Skeletal muscle satellite cell (primary cell): ENCODE results near the gene HIVEP3.

Experiments used
- H3K27me3 ChIP-seq: 2 replicates; pipeline ENCODE4 v1.7.0; 2013; ENCODE audit warnings: low read length; ENCODE audit not compliant: control insufficient read depth, insufficient read depth
- H3K36me3 ChIP-seq: 2 replicates; pipeline ENCODE4 v1.7.0; 2013; ENCODE audit warnings: mild to moderate bottlenecking, control low read depth, low read length; ENCODE audit not compliant: insufficient read depth
- H3K4me1 ChIP-seq: 2 replicates; pipeline ENCODE4 v1.7.0; 2013; ENCODE audit warnings: low read length; ENCODE audit not compliant: control insufficient read depth, insufficient read depth
- H3K4me2 ChIP-seq: 2 replicates; pipeline ENCODE4 v1.7.0; 2013; ENCODE audit warnings: mild to moderate bottlenecking, low read length
- H3K4me3 ChIP-seq: 2 replicates; pipeline ENCODE4 v1.7.0; 2013; ENCODE audit warnings: low read length
- H3K9ac ChIP-seq: 2 replicates; pipeline ENCODE4 v1.7.0; 2013; ENCODE audit warnings: mild to moderate bottlenecking, low read depth, low read length, moderate library complexity
- H3K9me3 ChIP-seq: replicated peaks from 2 replicates; pipeline ENCODE4 v1.7.0; 2013; ENCODE audit warnings: mild to moderate bottlenecking, control low read depth, low read length

Gene HIVEP3

GRCh38 chr1:41473738-41474362 is 444.9 kb downstream of the HIVEP3 start:
- H3K4me2 ChIP-seq, result no peak overlapping the region
- H3K9me3 ChIP-seq, result no peaks in the 10 kb centered on the region
- no peaks in the 10 kb centered on the region for H3K36me3 ChIP-seq
- H3K4me1 ChIP-seq, result no peaks in the 10 kb centered on the region
- no peak overlapping the region for H3K4me3 ChIP-seq
- H3K27me3 ChIP-seq, result no peaks in the 10 kb centered on the region
- no peak overlapping the region for H3K9ac ChIP-seq

GRCh38 chr1:41471658-41472057 is 447.1 kb downstream of the HIVEP3 start:
- H3K9me3 ChIP-seq, result no peaks in the 10 kb centered on the region
- no peaks in the 10 kb centered on the region for H3K36me3 ChIP-seq
- no peaks in the 10 kb centered on the region for H3K27me3 ChIP-seq
- H3K4me3 ChIP-seq, result no peak overlapping the region
- H3K4me1 ChIP-seq, result no peaks in the 10 kb centered on the region
- no peak overlapping the region for H3K4me2 ChIP-seq
- no peak overlapping the region for H3K9ac ChIP-seq

- Histone ChIP-seq H3K4me3 (no peak overlapping the region), H3K27me3 (no peaks in the 10 kb centered on the region), H3K36me3 (no peaks in the 10 kb centered on the region), H3K9me3 (no peaks in the 10 kb centered on the region), H3K9ac (no peak overlapping the region), H3K4me1 (peaks cover 6% of the 10 kb centered on the region), H3K4me2 (no peak overlapping the region)
Measured at GRCh38 chr1:41469706-41470105, 449.0 kb downstream of the HIVEP3 start.

GRCh38 chr1:41468122-41468762 is 450.5 kb downstream of the HIVEP3 start:
- H3K36me3 ChIP-seq, result no peaks in the 10 kb centered on the region
- H3K4me1 ChIP-seq, result peaks cover 6% of the 10 kb centered on the region
- no peaks in the 10 kb centered on the region for H3K27me3 ChIP-seq

GRCh38 chr1:41467673-41468072 is 451.0 kb downstream of the HIVEP3 start:
- H3K27me3 ChIP-seq, result no peaks in the 10 kb centered on the region
- H3K9ac ChIP-seq, result no peak overlapping the region
- H3K4me1 ChIP-seq, result peaks cover 6% of the 10 kb centered on the region
- no peak overlapping the region for H3K4me2 ChIP-seq
- no peak overlapping the region for H3K4me3 ChIP-seq
- no peaks in the 10 kb centered on the region for H3K36me3 ChIP-seq
- no peaks in the 10 kb centered on the region for H3K9me3 ChIP-seq

More at GRCh38 chr1:41468122-41468762, 450.5 kb downstream of the HIVEP3 start:
- H3K4me3 ChIP-seq, result no peak overlapping the region
- no peak overlapping the region for H3K4me2 ChIP-seq
- no peaks in the 10 kb centered on the region for H3K9me3 ChIP-seq
- no peak overlapping the region for H3K9ac ChIP-seq

GRCh38 chr1:41466146-41466545 is 452.6 kb downstream of the HIVEP3 start:
- Histone ChIP-seq H3K36me3 (no peaks in the 10 kb centered on the region), H3K9ac (no peak overlapping the region), H3K4me1 (peaks cover 6% of the 10 kb centered on the region), H3K4me2 (no peak overlapping the region), H3K4me3 (no peak overlapping the region), H3K9me3 (no peaks in the 10 kb centered on the region), H3K27me3 (no peaks in the 10 kb centered on the region)

- no peaks in the 10 kb centered on the region for H3K27me3 ChIP-seq
- peaks cover 6% of the 10 kb centered on the region for H3K4me1 ChIP-seq
- no peak overlapping the region for H3K4me3 ChIP-seq
- H3K4me2 ChIP-seq, result no peak overlapping the region
- no peaks in the 10 kb centered on the region for H3K36me3 ChIP-seq
- H3K9ac ChIP-seq, result no peak overlapping the region
- H3K9me3 ChIP-seq, result no peaks in the 10 kb centered on the region
Measured at GRCh38 chr1:41465741-41466140, 453.0 kb downstream of the HIVEP3 start.

GRCh38 chr1:41464885-41465284 is 453.8 kb downstream of the HIVEP3 start:
- H3K27me3 ChIP-seq, result no peaks in the 10 kb centered on the region
- no peaks in the 10 kb centered on the region for H3K36me3 ChIP-seq
- H3K9ac ChIP-seq, result no peak overlapping the region
- no peaks in the 10 kb centered on the region for H3K9me3 ChIP-seq
- no peak overlapping the region for H3K4me2 ChIP-seq
- H3K4me1 ChIP-seq, result peaks cover 6% of the 10 kb centered on the region
- H3K4me3 ChIP-seq, result no peak overlapping the region

- H3K9ac ChIP-seq, result no peak overlapping the region
- H3K9me3 ChIP-seq, result no peaks in the 10 kb centered on the region
- H3K36me3 ChIP-seq, result no peaks in the 10 kb centered on the region
- no peaks in the 10 kb centered on the region for H3K27me3 ChIP-seq
- H3K4me2 ChIP-seq, result no peak overlapping the region
- peaks cover 6% of the 10 kb centered on the region for H3K4me1 ChIP-seq
- H3K4me3 ChIP-seq, result no peak overlapping the region
Measured at GRCh38 chr1:41463516-41463915, 455.2 kb downstream of the HIVEP3 start.

- H3K4me1 ChIP-seq, result peaks cover 6% of the 10 kb centered on the region
Measured at GRCh38 chr1:41462680-41463004, 456.1 kb downstream of the HIVEP3 start.

GRCh38 chr1:41461790-41462679 is 456.7 kb downstream of the HIVEP3 start:
- Histone ChIP-seq H3K27me3 (no peaks in the 10 kb centered on the region), H3K4me1 (peaks cover 6% of the 10 kb centered on the region), H3K4me2 (no peak overlapping the region), H3K9ac (no peak overlapping the region), H3K9me3 (no peaks in the 10 kb centered on the region), H3K4me3 (no peak overlapping the region), H3K36me3 (no peaks in the 10 kb centered on the region)

More at GRCh38 chr1:41462680-41463004, 456.1 kb downstream of the HIVEP3 start:
- Histone ChIP-seq H3K4me3 (no peak overlapping the region), H3K9me3 (no peaks in the 10 kb centered on the region), H3K27me3 (no peaks in the 10 kb centered on the region), H3K4me2 (no peak overlapping the region), H3K36me3 (no peaks in the 10 kb centered on the region), H3K9ac (no peak overlapping the region)
